Esophagus muscularis mucosa (tissue), 4 donors: ENCODE measurements around the gene PIK3R6.

Experiments used
- EP300 ChIP-seq: sonication (generic); formaldehyde crosslinking; IDR thresholded peaks from one replicate; pipeline ENCODE4 v1.6.1; 2017; ENCODE audit warnings: antibody characterized with exemption
- POLR2A ChIP-seq: fragments of 450-650 bp; IDR thresholded peaks from one replicate; pipeline ENCODE4 v1.6.1; 2017; ENCODE audit warnings: antibody characterized with exemption, moderate library complexity, mild to moderate bottlenecking, low read depth
- POLR2AphosphoS5 ChIP-seq, 2 donors: sonication (generic); formaldehyde crosslinking; IDR thresholded peaks; one replicate each; pipeline ENCODE4 v1.6.1; 2017; ENCODE audit warnings: antibody characterized with exemption in 2 of 2
- TF ChIP-seq, protein P1 (sequence below), 3 experiments: fragments of 200-600 bp in 2 of 3; fragments of 450-650 bp in 1 of 3; sonication (generic) in 2 of 3; IDR thresholded peaks; one replicate each; pipeline ENCODE4 v1.5.1; 2017 to 2019; ENCODE audit warnings: antibody characterized with exemption in 3 of 3, mild to moderate bottlenecking in 2 of 3, moderate library complexity in 1 of 3

DNA sequence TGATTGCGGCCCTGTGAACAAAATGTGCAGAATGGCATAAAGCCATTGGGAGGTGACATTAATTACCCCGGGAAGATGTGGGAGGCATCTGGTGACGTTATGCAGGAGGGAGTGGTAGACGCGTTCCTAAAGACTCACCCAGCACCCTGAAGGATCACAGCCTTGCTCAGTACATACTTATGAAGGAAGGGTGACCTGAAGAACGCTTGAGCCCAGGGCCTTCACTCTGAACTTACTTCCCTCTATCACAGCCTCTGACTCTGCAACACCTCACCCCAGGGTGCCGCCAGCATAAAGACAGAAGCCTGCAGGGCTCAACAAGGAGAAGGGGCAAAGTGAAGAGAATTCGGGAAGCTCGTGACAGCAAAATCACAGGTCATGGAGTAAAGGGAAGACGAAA lies 77.7 kb downstream of the PIK3R6 start:
- TF ChIP-seq, protein P1, sequence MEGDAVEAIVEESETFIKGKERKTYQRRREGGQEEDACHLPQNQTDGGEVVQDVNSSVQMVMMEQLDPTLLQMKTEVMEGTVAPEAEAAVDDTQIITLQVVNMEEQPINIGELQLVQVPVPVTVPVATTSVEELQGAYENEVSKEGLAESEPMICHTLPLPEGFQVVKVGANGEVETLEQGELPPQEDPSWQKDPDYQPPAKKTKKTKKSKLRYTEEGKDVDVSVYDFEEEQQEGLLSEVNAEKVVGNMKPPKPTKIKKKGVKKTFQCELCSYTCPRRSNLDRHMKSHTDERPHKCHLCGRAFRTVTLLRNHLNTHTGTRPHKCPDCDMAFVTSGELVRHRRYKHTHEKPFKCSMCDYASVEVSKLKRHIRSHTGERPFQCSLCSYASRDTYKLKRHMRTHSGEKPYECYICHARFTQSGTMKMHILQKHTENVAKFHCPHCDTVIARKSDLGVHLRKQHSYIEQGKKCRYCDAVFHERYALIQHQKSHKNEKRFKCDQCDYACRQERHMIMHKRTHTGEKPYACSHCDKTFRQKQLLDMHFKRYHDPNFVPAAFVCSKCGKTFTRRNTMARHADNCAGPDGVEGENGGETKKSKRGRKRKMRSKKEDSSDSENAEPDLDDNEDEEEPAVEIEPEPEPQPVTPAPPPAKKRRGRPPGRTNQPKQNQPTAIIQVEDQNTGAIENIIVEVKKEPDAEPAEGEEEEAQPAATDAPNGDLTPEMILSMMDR (IDR thresholded peaks at IDR 0.05) = no peak
- TF ChIP-seq POLR2A = no peak
- TF ChIP-seq EP300 = no peak
- no peak for TF ChIP-seq POLR2AphosphoS5 (IDR thresholded peaks at IDR 0.05)
